GM18519 (cell line): ENCODE results near the gene BRINP3.

ENCODE experiments used
- ATAC-seq: cut with Tn5 transposase; IDR thresholded peaks from one replicate; pipeline ENCODE4 v1.9.1; 2021; ENCODE audit warnings: mild to moderate bottlenecking, moderate library complexity; ENCODE audit not compliant: unreplicated experiment, low FRiP score

The BRINP3 gene

DNA sequence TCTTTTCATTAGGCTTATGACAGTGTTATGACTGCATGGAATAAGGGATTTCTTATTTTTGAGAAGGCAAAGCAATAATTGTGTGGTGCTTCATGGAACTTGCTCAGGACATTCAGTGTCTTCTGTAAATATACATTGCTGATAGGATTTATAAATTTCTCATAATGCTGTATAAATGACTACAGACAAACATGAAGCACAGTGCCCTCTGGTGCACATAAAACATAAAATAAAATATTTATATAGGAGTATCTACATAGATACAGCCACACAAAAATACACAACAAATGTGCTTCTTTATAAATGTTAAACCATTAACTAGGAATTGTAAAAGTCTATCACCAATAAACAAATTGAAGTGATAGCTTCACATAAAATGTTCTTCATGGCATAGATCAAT lies 24.1 kb downstream of the BRINP3 start:
- ATAC-seq = no peak

DNA sequence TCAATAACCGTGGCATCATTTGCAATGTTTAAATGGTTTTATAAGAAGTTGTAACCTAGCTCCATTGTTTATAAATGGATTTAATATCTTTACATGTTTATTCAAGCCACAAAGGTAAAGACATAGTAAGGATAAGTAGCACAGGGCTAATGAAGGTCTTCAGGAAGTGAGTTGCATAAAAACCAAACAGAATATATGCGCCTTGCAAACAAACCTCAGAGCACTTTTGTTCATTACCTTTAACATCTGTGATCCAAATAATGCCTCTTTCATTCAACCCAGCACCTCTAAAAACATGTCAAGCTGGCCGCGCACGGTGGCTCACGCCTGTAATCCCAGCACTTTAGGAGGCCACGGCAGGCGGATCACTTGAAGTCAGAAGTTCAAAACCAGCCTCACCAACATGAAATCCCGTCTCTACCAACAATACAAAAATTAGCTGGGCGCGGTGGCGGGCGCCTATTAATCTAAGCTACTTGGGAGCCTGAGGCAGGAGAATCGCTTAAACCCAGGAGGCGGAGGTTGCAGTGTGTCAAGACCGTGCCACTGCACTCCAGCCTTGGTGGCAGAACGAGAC lies 25.3 kb downstream of the BRINP3 start:
- ATAC-seq = no peak

DNA sequence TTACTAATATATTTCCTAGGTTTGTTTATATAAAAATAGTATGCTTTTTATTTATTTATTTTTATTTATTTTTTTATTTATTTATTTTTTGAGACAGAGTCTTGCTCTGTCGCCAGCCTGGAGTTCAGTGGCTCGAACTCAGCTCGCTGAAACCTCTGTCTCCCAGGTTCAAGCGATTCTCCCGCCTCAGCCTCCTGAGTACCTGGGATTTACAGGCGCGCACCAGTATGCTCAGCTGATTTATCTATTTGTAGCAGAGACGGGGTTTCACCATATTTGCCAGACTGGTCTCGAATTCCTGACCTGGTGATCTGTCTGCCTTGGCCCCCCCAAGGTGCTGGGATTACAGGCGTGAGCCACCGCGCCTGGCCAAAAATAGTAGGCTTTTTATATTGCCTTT lies 33.2 kb downstream of the BRINP3 start:
- no peak for ATAC-seq

DNA sequence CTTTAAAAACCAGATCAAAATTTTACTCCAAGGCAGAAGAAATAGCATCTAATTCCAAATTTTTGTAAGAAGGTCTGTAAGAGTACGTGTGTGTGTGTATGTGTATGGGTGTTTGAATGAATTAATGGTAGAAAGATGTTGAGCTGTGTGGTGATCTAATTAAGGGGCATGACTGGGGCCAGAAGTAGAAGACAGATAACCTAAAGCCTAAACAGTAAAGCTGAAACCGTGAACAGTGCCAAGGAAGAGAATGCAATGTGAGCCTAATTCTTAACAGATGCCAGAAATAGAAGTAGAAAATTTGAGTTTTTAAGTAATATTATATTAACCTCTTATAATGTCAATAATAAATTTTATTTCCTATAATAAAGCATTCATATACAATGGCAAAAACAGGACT lies 38.2 kb downstream of the BRINP3 start:
- no peak for ATAC-seq

DNA sequence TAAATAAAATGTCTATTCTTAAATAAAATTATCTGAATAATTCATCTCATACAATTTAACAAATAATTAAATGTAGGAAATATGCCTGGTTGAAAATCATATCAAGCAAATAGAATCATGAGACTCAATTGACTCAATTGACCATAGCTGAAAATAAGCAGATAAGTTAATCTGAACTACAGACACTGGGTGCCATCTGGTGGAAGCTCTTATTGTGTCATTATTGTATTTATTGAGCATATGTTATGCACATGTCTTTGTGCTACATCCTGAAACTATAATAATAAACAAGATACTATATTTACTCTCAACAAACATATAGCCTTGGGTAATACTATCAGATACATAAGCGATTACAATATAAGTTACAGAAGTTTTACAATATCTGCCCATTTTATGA lies 41.0 kb downstream of the BRINP3 start:
- peak; percentile 58 for ATAC-seq

DNA sequence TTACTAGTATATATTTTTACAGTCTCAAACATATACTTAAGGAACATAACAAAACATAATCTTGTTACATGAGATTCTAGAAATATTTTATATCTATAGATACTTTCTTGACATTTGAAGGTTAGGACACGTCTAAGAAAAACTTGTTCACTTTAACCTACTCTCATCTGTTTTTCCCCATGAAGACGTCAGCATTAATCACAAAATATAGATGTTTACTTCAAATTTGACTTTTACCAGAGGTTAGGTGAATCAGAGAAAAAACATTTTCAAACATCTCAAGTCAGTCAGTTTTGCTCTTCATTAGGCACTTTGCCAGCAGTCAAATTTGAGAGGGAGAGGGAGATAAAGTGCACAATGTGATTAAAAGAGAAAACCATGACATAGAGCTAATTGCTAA lies 47.7 kb downstream of the BRINP3 start:
- ATAC-seq = no peak

DNA sequence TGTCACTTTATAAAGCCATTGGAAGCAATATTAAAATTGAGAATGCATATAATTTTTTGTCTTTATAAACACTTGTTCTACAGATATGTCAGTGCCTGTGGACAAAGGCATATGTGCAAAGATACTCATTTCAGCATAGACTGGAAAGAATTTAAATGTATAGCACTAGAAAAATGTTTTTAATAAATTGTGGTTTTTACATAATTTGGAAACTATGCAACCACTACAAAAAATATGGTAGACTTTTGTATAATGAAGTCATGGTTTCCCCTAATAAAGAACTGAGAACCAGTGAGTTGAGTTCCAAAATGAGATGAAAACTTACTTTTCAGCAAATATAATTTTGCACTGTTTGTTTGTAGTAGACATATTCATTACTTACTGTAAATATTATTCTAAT lies 48.5 kb downstream of the BRINP3 start:
- ATAC-seq = no peak

DNA sequence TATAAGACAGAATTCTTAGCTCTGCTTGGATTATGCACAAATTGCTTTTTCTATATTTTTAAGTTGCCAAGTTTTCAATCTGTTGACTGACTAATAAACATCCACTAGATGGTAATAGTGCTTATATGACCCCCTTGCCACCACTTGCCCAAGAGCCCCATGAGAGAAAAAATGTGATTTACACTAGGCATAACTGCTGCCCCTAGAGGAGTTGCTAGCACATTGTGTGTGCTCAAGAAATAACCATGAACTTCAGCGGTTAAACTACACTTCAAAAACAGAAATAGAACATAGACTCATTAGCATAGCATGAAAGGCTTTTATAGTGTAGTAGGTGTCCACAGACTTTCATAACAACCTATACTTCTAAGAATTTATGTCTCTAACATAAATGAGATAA lies 61.4 kb downstream of the BRINP3 start:
- ATAC-seq = no peak

DNA sequence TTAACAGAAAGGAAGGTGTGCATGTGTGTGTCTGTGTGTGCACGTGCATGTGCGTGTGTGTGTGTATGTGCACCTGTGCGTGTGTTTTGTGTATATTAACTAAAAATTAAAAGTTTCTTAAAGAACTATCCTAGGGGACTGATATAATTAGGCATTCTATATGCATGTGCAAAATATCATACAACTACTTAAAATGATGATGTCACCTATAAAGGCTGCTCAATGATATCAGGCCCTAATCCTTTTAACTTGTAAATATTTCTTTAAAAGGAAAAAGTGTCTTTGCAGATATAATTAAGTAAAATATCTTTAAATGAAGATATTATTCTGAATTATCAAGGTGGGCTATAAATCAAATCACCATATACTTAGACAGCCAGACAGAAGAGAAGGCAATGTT lies 64.5 kb downstream of the BRINP3 start:
- ATAC-seq = no peak

DNA sequence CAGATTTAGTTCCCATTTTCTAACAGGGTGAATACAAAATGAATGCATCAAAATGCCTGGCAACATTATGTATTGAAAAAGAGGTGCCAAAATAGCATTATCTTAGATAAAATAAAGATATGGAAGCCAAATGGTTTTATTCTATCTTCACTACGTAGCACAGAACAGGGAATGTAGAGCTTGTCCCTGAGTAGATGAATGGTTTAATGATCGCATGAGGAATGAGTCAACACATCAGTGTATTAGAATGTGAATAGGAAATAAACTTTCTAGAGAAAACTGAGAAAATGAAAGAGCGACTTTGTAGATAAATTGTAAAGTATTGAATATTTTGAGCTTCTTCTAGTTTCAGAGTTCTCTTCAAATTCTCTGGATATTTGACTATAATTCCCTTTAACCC lies 74.3 kb downstream of the BRINP3 start:
- ATAC-seq = no peak

DNA sequence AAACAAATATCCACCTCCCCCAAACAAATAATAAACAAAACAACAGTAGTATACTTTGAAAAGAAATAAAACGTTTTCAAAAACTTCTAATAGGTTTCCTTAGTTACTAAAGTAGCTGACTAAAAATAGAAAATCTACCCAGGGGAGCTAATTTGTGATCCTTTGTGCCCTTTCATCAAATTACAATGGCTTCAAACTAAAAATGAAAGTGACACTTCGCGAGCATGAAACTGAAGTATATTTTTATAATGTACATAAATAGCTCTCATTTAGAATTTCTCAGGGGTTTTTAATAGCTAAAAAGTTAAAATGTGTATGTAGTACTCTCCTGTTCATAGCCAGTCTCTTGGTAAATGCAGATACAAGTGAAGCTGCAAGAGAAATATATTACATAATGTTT lies 78.4 kb downstream of the BRINP3 start:
- no peak for ATAC-seq

DNA sequence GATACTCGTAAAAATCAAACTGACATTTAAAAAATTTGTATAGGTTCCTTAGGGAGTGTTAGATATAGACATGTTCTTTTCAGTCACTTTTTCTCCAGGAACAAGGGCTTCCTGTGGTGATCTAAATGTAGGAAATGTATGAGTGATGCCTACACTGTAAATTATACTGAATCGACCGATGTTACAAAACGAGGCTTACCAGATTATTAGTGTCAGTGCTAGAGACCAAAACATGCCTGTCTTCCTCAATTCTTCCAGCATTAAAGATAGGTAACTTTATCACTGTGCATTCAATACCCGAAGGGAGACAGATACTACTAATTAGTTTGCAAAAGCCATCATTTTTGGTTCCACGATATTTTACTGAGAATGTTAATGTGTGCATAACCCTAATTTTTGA lies 86.1 kb downstream of the BRINP3 start:
- no peak for ATAC-seq

DNA sequence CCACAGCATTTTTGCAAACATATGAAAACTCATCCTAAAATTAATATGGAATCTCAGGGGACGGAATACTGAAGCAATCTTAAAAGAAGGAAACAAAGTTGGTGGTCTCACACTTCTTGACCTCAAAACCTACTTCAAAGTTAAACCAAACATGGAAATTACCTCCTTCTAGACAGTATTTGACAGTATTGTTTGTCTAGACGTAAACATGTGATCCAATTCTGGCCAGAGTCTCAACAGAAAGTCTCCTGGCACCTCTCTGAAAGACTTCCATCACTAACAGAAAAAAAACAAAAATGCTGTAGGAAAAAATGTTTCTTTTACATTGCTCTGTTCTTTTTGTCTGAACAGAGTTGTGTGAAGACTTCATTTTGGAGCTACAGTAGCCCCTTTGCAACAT lies 99.7 kb downstream of the BRINP3 start:
- ATAC-seq = no peak

DNA sequence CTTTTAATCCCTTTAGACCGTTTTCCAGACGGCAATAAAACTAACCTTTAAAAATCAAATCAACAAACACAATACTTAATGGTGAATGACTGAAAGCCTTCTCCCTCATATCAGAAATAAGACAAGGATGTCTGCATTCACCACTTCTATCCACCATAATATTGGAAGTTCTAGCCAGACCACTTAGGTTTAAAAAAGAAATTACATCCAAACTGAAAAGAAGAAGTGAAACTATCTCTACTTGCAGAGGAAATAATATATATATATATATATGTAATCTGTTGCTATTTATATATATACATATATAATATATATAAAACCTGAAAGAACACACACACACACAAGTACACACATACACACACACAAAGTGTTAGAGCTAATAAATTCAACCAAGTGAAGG lies 100.4 kb downstream of the BRINP3 start:
- no peak for ATAC-seq

DNA sequence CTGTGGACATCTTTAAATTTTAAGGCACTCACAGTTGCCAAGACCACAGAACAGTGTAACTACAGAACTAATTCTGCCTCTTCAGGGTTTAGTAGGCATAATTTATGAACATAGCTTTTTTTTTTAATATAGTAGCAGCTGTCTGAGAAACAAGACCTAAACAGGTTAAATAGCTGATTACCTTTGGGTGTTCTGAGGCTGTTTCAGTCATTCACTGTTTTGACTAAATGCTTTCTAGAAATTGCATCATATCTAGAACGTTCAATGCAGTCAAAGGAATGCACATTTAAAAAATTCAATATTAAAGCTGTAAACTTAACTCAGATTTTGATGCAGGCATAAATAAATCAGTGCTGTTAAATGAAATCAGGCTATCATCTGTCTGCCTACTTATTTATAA lies 101.6 kb downstream of the BRINP3 start:
- no peak for ATAC-seq

DNA sequence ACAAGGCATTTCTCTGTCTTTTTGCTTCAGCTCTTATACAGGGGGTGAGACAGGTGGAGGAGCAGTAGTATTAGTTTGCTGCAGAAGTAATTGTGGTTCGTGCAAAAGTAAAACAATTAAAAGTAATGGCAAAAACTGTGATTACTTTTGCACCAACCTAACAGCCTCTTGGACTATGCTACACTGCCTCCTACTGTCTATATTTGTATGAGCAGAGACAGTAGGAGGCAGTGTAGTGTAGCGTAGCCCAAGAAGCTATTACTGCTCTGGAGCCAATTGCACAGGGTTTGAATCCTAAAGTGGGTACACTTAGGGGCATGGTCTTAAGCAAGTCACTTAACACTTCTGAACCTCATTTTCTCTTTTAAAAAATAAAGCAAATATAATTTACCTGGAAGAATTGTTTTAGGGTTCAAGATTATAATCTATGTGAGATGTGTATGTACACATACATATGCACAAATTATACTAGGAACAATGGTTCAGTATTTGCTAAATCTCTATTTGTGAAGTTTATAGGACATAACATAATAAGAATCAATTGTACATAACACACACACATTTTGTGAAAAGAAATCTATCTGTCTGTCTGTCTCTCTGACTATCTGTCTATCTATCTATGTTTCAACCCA lies 103.8 kb downstream of the BRINP3 start:
- peak; percentile 83 for ATAC-seq

DNA sequence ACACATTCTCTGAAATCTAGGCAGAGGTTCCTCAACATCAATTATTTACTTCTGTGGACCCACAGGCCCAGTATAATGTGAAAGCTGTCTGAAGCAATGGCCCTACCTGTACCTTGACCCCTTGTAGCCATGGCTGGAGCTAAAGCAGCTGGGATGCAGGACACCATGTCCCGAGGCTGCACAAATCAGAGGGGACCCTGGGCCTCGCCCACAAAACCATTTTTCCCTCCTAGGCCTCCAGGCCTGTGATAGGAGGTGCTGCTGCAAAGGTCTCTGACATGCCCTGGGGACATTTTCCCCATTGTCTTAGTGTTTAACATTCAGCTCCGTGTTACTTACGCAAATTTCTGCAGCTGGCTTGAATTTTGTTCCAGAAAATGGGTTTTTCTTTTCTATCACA lies 110.5 kb downstream of the BRINP3 start:
- ATAC-seq = no peak

DNA sequence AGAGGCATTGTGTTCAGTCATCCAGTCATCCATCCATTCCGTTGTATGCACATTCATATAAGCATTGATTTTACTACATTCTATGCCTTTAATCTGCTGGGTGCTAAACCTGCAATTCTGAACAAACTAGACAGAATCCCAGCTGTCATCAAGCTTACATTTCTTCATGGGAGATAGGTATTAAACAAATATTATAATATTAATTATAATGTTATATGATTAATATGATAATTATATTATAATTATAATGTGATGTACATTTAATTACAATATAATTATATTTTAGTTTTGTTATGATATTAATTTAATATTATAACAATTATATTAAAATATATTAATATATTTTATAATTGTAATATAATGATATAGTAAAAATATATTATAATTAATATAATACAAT lies 112.4 kb downstream of the BRINP3 start:
- no peak for ATAC-seq

DNA sequence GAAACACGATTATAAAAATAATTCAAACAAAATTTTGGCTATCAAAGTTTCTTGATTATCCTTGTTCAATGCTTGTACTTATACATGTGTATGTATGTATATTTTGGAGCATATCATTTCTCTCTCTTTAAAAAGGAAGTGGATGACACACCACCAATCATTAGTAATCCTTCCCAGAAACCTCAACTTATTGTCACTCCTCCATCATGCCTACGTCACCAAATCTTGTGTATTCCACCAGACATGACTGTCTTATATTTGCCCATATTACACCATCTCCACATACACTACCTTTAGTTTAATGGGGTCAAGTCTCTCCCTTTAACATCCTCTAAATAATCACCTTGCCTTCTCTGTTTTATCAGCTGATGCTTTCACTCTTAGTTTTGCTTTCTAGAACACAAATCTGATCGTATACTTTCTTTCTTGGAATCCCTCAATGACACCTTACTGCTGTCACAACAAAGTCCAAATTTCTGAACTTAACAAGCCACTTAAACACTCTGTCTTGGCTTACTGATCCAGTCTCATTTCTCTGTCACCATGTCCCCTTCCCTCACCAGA lies 124.0 kb downstream of the BRINP3 start:
- no peak for ATAC-seq

DNA sequence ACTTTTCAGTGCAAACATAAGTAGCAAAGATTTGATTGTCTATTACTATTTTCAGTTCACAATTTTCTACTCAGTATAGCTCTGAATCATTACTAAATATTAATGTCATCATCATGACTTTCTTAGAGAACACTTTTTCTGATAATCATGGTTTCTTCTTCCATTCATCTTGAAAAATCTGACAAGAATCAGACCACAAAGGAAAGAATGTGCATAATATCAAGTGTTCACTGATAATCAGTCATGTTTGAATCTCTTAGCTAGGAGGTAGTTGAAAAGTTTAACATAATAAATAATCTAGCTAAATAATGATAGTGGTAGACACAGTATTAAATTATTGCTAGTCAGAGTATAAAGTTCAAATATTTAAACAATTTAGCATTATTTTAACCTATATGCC lies 133.2 kb downstream of the BRINP3 start:
- ATAC-seq = no peak

DNA sequence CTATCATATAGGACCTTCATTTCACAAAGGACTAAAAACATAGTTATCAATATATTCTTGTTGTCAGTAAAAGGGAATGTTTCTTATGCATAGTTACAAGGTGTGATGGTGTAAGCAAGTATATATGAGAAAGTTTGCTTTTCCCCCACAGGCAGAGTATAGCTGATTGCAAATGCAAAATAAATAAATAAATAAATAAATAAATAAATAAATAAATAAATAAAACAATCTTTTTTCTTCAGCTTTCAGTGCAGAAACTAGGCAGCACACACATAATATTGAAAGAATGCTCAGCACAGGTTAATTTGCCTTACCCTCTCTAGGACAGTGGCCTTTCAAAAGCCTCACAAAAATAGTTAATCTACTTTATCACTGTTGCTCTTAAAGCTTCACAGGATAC lies 138.8 kb downstream of the BRINP3 start:
- no peak for ATAC-seq

DNA sequence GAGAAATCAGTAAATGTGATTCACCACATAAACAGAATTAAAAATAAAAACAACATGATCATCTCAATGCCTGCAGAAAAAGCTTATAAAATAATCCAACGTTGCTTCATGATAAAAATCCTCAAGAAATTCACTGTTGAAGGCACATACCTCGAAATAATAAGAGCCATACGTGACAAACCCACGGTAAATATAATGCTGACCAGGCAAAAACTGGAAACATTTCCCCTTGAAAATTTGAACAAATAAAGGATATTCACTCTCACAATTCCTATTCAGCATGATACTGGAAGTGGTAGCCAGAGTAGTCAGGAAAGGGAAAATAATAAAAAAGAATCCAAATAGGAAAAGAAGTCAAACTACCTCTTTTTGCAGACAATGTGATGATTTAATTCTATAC lies 148.8 kb downstream of the BRINP3 start:
- ATAC-seq = no peak

DNA sequence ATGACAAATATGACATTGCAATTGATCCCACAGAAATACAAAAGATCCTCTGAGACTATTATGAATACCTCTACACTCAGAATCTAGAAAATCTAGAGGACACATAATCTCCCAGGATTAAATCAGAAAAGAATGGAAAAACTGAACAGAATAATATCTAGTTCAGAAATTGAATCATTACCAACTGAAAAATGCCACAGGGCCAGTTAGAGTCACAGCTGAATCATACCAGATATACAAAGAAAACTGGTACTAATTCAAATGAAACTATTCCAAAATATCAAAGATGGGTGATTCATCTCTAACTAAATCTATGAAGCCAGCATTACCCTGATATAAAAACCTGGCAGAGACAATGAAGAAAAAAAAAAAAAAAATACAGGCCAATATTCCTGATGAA lies 149.3 kb downstream of the BRINP3 start:
- ATAC-seq = no peak
